HG03139 (cell line): ENCODE data around the gene IDH3G.
"Not testable (repeated sequence)": the region's sequence is repeated elsewhere in the genome, so short reads cannot be mapped to it uniquely, and the experiment has no call there.

Source experiments
- ATAC-seq: cut with Tn5 transposase; IDR thresholded peaks from one replicate; pipeline ENCODE4 v1.9.1; 2021; ENCODE audit not compliant: unreplicated experiment

The IDH3G gene

DNA sequence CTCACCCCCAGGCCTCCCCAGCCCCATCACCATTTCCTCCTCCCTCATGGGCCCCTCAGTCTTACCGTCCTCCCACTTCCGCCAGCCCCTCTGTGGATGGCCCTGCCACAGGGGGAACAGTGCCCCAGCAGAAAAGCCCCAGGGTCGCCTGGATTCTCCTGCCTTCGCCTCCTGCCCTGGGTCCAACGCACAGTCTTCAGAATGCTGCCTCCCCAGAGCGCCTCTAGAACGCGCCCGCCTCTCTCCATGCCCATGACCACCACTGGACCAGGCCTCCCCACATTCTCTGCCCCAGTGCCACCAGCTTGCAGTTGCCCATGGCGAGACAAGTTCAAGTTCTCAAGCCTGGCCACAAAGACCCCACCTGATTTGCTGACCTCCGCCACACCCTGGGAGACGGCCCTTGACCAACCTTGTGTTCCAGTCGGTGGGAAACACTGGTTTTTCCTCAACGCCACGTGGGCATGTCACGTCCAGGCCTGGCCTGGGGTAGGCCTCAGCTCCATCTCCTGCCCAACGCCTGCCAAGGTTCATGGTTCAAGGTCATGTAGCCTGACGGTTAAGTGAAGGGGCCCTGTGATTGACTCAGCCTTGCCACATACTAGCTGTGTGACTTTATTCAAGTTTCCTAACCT, 30.8 kb downstream of the IDH3G start:
- no peak for ATAC-seq

- ATAC-seq = no peak
Measured at GRCh38 chrX:153762626-153763173, 31.5 kb downstream of the IDH3G start.

- no peak for ATAC-seq
Measured at GRCh38 chrX:153761863-153762262, 32.3 kb downstream of the IDH3G start.

- ATAC-seq = no peak
Measured at GRCh38 chrX:153755136-153755535, 39.0 kb downstream of the IDH3G start.

- no peak for ATAC-seq
Measured at GRCh38 chrX:153750127-153750774, 43.9 kb downstream of the IDH3G start.

GRCh38 chrX:153749017-153749416, 45.2 kb downstream of the IDH3G start:
- not testable (repeated sequence) for ATAC-seq

- not testable (repeated sequence) for ATAC-seq
Measured at GRCh38 chrX:153746991-153747390, 47.2 kb downstream of the IDH3G start.

DNA sequence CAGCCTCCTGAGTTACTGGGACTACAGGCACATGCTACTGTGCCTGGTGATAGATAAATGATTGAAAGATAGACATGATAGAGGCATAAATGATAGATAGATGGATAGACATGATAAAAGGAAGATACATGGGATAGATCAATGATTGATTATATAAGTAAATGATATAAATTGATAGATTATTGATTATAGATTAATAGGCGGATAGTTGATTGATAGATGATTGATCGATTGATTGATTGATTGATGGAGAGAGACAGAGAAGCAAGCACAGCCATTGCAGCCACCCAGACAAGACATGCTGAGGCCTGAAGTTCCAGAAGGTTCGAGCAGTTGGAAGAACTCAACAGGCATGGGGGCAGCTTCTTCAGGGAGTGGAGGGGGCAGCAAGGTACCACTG, 47.8 kb downstream of the IDH3G start:
- ATAC-seq = no peak

GRCh38 chrX:153745067-153745433, 49.1 kb downstream of the IDH3G start:
- not testable (repeated sequence) for ATAC-seq

DNA sequence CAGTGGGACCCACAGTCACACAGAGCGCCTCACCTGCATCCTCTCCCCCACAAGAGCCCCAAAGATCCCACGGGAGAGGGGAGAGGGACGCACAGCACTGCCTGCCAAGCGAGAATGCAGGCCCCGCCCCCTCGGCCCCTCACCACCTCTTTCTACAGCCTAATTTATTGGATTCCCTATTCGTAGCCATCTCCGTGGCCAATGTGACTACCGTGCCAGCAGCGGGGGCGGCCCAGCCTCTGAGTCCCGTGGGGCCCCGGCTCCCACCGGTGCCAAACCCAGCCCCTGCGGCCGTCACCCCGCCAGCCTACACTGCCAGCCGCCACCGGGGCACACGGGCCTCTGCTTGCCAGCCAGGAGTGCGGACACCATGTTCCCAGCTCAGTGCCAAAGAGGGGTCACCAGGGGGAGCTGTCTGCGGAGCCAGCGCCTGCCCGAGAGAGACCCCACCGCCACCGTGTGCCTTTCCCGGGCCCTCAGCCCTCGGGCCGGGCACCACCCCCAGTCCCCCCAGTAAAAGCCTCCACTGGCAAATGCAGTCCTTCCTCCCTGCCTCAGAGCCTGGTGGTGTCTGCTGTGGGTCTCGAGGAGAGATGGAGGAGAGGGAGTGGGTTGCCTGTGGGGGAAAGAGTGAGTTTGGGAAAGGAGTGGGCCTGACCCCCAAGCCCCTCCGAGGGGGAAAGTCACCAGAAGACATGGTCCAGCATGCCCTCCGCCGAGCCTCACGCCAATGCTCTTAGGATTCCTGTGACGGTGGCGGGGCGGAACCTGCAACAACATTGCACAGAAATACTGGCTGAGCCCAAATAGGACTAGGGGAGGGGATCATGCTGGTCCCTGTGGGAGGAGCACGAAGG, 49.7 kb downstream of the IDH3G start:
- ATAC-seq = no peak

GRCh38 chrX:153743468-153744209, 50.5 kb downstream of the IDH3G start:
- ATAC-seq = not testable (repeated sequence)

DNA sequence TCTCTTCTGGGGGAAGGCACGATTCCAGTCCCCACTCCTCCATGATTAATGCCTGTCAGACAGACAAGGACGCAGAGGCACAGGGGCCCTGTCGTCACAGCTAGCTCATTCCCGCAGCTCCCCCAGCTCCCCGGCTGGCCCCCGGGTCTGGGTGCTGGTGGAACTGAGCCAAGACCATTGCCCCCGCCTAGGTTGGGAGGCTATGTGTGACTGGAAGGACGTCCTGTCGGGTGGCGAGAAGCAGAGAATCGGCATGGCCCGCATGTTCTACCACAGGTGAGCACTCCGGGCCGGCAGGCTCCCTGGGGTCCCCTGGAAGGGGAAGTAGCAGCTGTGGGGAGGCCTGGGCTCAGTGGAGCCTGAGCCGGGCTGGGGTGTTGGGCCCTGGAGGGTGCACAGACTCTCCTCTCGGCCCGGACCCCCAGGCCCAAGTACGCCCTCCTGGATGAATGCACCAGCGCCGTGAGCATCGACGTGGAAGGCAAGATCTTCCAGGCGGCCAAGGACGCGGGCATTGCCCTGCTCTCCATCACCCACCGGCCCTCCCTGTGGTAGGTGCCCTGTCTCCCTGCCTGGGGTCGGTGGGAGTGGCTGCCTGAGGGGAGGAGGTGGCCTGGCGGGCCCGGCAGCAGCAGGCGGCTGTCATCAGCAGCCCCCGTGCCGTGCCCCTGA, 51.2 kb downstream of the IDH3G start:
- ATAC-seq = not testable (repeated sequence)

DNA sequence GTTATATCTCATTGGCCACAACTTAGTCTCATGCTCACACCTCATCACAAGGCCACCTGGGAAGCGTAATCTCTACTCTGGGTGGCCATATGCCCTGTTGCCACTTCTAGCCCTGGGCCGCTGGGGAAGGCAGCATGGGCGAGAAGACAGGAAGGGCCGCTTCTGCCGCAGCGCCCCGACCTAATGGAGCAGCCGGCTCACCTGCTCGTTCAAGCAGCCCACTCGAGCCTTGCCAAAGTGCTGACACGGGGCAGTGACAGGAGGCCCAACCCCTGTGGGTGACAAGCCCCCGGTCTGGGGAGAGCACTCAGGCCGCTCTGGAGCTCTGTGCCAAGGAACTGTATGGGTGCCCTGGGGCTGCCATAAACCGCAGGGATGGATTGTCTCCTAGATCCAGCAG, 52.1 kb downstream of the IDH3G start:
- not testable (repeated sequence) for ATAC-seq

GRCh38 chrX:153741446-153741845, 52.7 kb downstream of the IDH3G start:
- ATAC-seq = no peak

- ATAC-seq = no peak
Measured at GRCh38 chrX:153740631-153741222, 53.4 kb downstream of the IDH3G start.

GRCh38 chrX:153739754-153740486, 54.3 kb downstream of the IDH3G start:
- ATAC-seq = no peak

DNA sequence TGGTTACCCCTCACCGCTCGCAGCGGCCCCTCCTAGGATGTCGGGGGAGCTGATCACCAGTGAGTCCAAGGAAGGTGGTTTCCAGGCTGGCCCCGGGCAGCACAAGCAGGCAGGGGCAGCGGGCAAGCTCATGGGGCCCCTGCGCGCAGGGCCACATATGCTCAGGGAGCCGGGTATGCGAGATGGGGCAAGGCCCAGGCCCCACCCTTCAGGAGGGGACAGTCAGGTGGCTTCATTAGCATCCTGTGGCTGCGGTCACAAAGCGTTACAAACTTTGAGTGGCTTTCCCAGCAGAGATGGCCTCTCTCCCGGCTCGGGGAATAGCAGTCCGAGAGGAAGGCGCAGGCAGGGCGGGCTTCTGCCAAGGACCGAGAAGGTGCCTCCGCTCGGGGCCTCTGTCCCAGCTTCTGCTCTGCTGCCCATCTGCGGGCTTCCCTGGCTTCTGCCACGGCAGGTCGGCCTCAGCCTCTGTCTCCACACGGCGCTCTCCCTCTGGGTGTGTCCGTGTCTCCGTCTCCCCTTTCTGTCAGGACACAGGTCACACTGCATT, 56.0 kb downstream of the IDH3G start:
- ATAC-seq = no peak

DNA sequence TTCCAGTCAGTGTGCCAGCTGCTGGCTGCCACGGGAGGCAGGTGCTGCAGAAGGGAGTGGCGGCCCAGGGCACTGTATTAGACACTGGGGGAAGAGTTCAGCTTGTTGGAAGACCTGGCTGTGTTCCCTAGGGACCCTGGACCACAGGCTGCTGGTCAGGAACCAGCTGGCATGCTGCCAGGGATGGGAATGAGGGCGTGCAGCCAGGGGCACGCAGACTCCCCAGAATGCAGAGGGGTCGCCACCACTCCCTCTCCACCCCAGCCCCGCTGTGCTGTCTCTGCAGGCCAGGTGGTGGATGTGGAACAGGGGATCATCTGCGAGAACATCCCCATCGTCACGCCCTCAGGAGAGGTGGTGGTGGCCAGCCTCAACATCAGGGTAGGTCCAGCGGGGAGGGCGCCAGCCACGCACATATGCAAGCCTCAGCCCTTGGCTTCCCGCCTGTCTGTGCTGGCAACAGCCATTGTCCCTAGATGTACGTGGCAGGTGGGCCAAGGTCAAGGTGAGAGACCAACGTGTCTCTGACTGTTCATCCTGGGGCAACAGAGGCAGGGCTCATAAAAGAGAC, 57.2 kb downstream of the IDH3G start:
- no peak for ATAC-seq
